Measurements from ENCODE around the gene PCDHGC3. TPM values are rescaled to one million over a fixed set of nuclear protein-coding genes. Genes with fewer than 3 reads are reported as not detected.

PCDHGC3 gene
- total RNA-seq, 1 donor from 2014 or later: 92.4 TPM

- Mint-ChIP-seq H3K9me3 (ENCODE audit: unreplicated experiment) (no peaks in the 10 kb centered on the region), H3K27me3 (ENCODE audit: unreplicated experiment) (no peaks in the 10 kb centered on the region), H3K27ac (ENCODE audit: unreplicated experiment) (no peak overlapping the region), H3K4me1 (ENCODE audit: unreplicated experiment) (peaks cover 55% of the 10 kb centered on the region), H3K4me3 (ENCODE audit: unreplicated experiment) (peak overlapping the region; percentile 97), H3K36me3 (ENCODE audit: unreplicated experiment) (peaks cover 27% of the 10 kb centered on the region)
- no peak for TF ChIP-seq CTCF (IDR thresholded peaks at IDR 0.05)
- DNase-seq (ENCODE audit: extremely low spot score, unreplicated experiment): no peak
Measured at GRCh38 chr5:141478321-141478945, 2.7 kb downstream of the PCDHGC3 start.

GRCh38 chr5:141479776-141480175 is 4.0 kb downstream of the PCDHGC3 start:
- no peaks in the 10 kb centered on the region for H3K9me3 Mint-ChIP-seq (ENCODE audit: unreplicated experiment)

GRCh38 chr5:141483902-141484301 is 8.1 kb downstream of the PCDHGC3 start:
- no peak for TF ChIP-seq CTCF (IDR thresholded peaks at IDR 0.05)
- Mint-ChIP-seq H3K4me3 (ENCODE audit: unreplicated experiment) (peak overlapping the region; percentile 72), H3K27me3 (ENCODE audit: unreplicated experiment) (no peaks in the 10 kb centered on the region), H3K36me3 (ENCODE audit: unreplicated experiment) (peaks cover 22% of the 10 kb centered on the region), H3K9me3 (ENCODE audit: unreplicated experiment) (no peaks in the 10 kb centered on the region), H3K27ac (ENCODE audit: unreplicated experiment) (peak overlapping the region; percentile 6), H3K4me1 (ENCODE audit: unreplicated experiment) (peaks cover 36% of the 10 kb centered on the region)
- no peak for DNase-seq (ENCODE audit: extremely low spot score, unreplicated experiment)

More at GRCh38 chr5:141479776-141480175, 4.0 kb downstream of the PCDHGC3 start:
- no peak for TF ChIP-seq CTCF (IDR thresholded peaks at IDR 0.05)
- Mint-ChIP-seq H3K4me3 (ENCODE audit: unreplicated experiment) (no peak overlapping the region), H3K27ac (ENCODE audit: unreplicated experiment) (no peak overlapping the region), H3K4me1 (ENCODE audit: unreplicated experiment) (peaks cover 65% of the 10 kb centered on the region), H3K27me3 (ENCODE audit: unreplicated experiment) (no peaks in the 10 kb centered on the region), H3K36me3 (ENCODE audit: unreplicated experiment) (peaks cover 27% of the 10 kb centered on the region)
- no peak for DNase-seq (ENCODE audit: extremely low spot score, unreplicated experiment)

GRCh38 chr5:141484310-141484640 is 8.5 kb downstream of the PCDHGC3 start:
- peak overlapping the region; percentile 6 for H3K27ac Mint-ChIP-seq (ENCODE audit: unreplicated experiment)
- DNase-seq (ENCODE audit: extremely low spot score, unreplicated experiment): no peak
- H3K9me3 Mint-ChIP-seq (ENCODE audit: unreplicated experiment): no peaks in the 10 kb centered on the region
- H3K36me3 Mint-ChIP-seq (ENCODE audit: unreplicated experiment): peaks cover 25% of the 10 kb centered on the region
- H3K4me1 Mint-ChIP-seq (ENCODE audit: unreplicated experiment): peaks cover 39% of the 10 kb centered on the region
- peak overlapping the region; percentile 72 for H3K4me3 Mint-ChIP-seq (ENCODE audit: unreplicated experiment)
- TF ChIP-seq CTCF (IDR thresholded peaks at IDR 0.05): no peak
- no peaks in the 10 kb centered on the region for H3K27me3 Mint-ChIP-seq (ENCODE audit: unreplicated experiment)

GRCh38 chr5:141484641-141485311 is 9.0 kb downstream of the PCDHGC3 start, which contains the start of gene PCDHGC4:
PCDHGC4 (plus strand) TSS chr5:141485030; CDS start chr5:141485174, 144 bp downstream.
- Mint-ChIP-seq H3K4me1 (ENCODE audit: unreplicated experiment) (peaks cover 37% of the 10 kb centered on the region), H3K4me3 (ENCODE audit: unreplicated experiment) (peak within 1 kb of the TSS; percentile 72), H3K27me3 (ENCODE audit: unreplicated experiment) (no peaks in the 10 kb centered on the region), H3K36me3 (ENCODE audit: unreplicated experiment) (peaks cover 29% of the 10 kb centered on the region), H3K27ac (ENCODE audit: unreplicated experiment) (peak within 1 kb of the TSS; percentile 6), H3K9me3 (ENCODE audit: unreplicated experiment) (no peaks in the 10 kb centered on the region)
- no peak for DNase-seq (ENCODE audit: extremely low spot score, unreplicated experiment)
- TF ChIP-seq CTCF (IDR thresholded peaks at IDR 0.05): no peak
